B cell (primary cell): ENCODE measurements around the gene COTL1. TPM values are rescaled to one million over a fixed set of nuclear protein-coding genes. Genes with fewer than 3 reads are reported as not detected.

Experiments used
- ATAC-seq: fragments of 200-7000 bp; cut with Tn5 transposase; one replicate; pipeline ENCODE4 v1.10.0; 2021; ENCODE audit warnings: low read depth, mild to moderate bottlenecking, moderate number of reproducible peaks, moderate library complexity
- CTCF ChIA-PET: fragments of 350-600 bp; sonication (Branson Sonifier 250); formaldehyde crosslinking; loops from one replicate; lab custom pipeline; 2021; ENCODE audit warnings: antibody characterized with exemption, inconsistent platforms; lab: Charles Lee
- POLR2A ChIA-PET: fragments of 350-600 bp; sonication (Branson Sonifier 250); formaldehyde crosslinking; loops from one replicate; lab custom pipeline; 2021; ENCODE audit warnings: antibody characterized with exemption; lab: Charles Lee
- DNase-seq: peaks from one replicate; pipeline ENCODE4 v3.0.0; 2013
- H2AFZ ChIP-seq: 2 replicates; pipeline ENCODE4 v1.6.1; 2012; ENCODE audit warnings: mild to moderate bottlenecking, low read depth, low read length; ENCODE audit not compliant: insufficient read depth, poor library complexity, severe bottlenecking
- H3K27ac ChIP-seq, 2 donors: 1 replicate in 1 of 2; 2 replicates in 1 of 2; pipeline ENCODE4 v1.5.1; 2012 to 2013; ENCODE audit warnings: low read length in 2 of 2, mild to moderate bottlenecking in 2 of 2, moderate library complexity in 1 of 2
- H3K27me3 ChIP-seq, 4 experiments: fragments of 200-600 bp in 1 of 4; sonication (generic) in 1 of 4; replicated peaks in 1 of 4; 1 replicate in 2 of 4; 2 replicates in 2 of 4; pipeline versions ENCODE4 v1.6.1 to v1.7.0; 2013 to 2016; ENCODE audit warnings: low read length in 3 of 4, mild to moderate bottlenecking in 2 of 4, mixed read lengths in 1 of 4, moderate library complexity in 1 of 4; ENCODE audit not compliant: insufficient read depth in 4 of 4, control insufficient read depth in 3 of 4; ENCODE audit errors: control extremely low read depth in 1 of 4
- H3K36me3 ChIP-seq, 2 experiments: replicated peaks in 1 of 2; 1 replicate in 1 of 2; 2 replicates in 1 of 2; pipeline versions ENCODE4 v1.6.1 to v1.7.1; 2013; ENCODE audit warnings: low read length in 1 of 2; ENCODE audit not compliant: insufficient read depth in 2 of 2, control insufficient read depth in 1 of 2; ENCODE audit errors: control extremely low read depth in 1 of 2, extremely low read depth in 1 of 2
- H3K4me1 ChIP-seq, 2 donors: fragments of 200-600 bp in 1 of 2; sonication (generic) in 1 of 2; 1 replicate in 1 of 2; 2 replicates in 1 of 2; pipeline versions ENCODE4 v1.5.1 to v1.6.1; 2013 to 2017; ENCODE audit warnings: low read length in 2 of 2; ENCODE audit not compliant: control insufficient read depth in 2 of 2, insufficient read depth in 2 of 2
- H3K4me2 ChIP-seq: replicated peaks from 2 replicates; pipeline ENCODE3; 2012; ENCODE audit warnings: mild to moderate bottlenecking, low read depth, low read length; ENCODE audit not compliant: poor library complexity, severe bottlenecking
- H3K4me3 ChIP-seq, 5 experiments: fragments of 200-600 bp in 1 of 5; sonication (generic) in 1 of 5; 1 replicate in 3 of 5; 2 replicates in 2 of 5; pipeline versions ENCODE4 v1.5.1 to v1.7.0; 2011 to 2016; ENCODE audit warnings: low read length in 4 of 5, mild to moderate bottlenecking in 4 of 5, low read depth in 2 of 5, control low read depth in 1 of 5, moderate library complexity in 1 of 5; ENCODE audit not compliant: insufficient read depth in 1 of 5; ENCODE audit errors: control extremely low read depth in 1 of 5, extremely low read depth in 1 of 5
- H3K79me2 ChIP-seq: fragments of 200-600 bp; sonication (generic); one replicate; pipeline ENCODE4 v1.6.0; 2016; ENCODE audit warnings: low read length; ENCODE audit not compliant: control insufficient read depth, insufficient read depth
- H3K9ac ChIP-seq: fragments of 200-600 bp; sonication (generic); 2 replicates; pipeline ENCODE4 v1.6.1; 2017; ENCODE audit warnings: mild to moderate bottlenecking, low read length, moderate library complexity
- H3K9me3 ChIP-seq, 3 donors: one replicate each; pipeline versions ENCODE4 v1.6.1 to v1.7.1; 2013; ENCODE audit warnings: low read length in 2 of 3; ENCODE audit not compliant: control insufficient read depth in 2 of 3, insufficient read depth in 1 of 3; ENCODE audit errors: control extremely low read depth in 1 of 3
- H4K20me1 ChIP-seq: 2 replicates; pipeline ENCODE4 v1.6.0; 2012; ENCODE audit warnings: mild to moderate bottlenecking, low read length; ENCODE audit not compliant: insufficient read depth, control insufficient read depth, poor library complexity, severe bottlenecking
- H3K27ac Mint-ChIP-seq: one replicate; pipeline ENCODE4 v1.8.0; 2021; ENCODE audit warnings: mixed read lengths
- H3K27me3 Mint-ChIP-seq: one replicate; pipeline ENCODE4 v1.8.0; 2021; ENCODE audit warnings: mixed read lengths
- H3K4me1 Mint-ChIP-seq: one replicate; pipeline ENCODE4 v1.8.0; 2021; ENCODE audit warnings: mixed read lengths
- H3K4me3 Mint-ChIP-seq: one replicate; pipeline ENCODE4 v1.8.0; 2021; ENCODE audit warnings: mixed read lengths
- H3K9me3 Mint-ChIP-seq: one replicate; pipeline ENCODE4 v1.8.0; 2022; ENCODE audit warnings: mixed read lengths; ENCODE audit not compliant: insufficient read depth
- EZH2 ChIP-seq: IDR thresholded peaks from 2 replicates; pipeline ENCODE4 v1.6.1; 2012; ENCODE audit warnings: borderline replicate concordance, low read depth, mild to moderate bottlenecking, moderate library complexity, low read length; ENCODE audit not compliant: insufficient read depth, poor library complexity, severe bottlenecking
- WGBS: methylation state at CpG from one replicate; pipeline ENCODE4 v1.1.5; 2013; ENCODE audit warnings: missing lambda C conversion rate; ENCODE audit not compliant: insufficient coverage; 5-methylcytosine and 5-hydroxymethylcytosine counted together
- intact Hi-C: fragments of 100-400 bp; cut with micrococcal nuclease; formaldehyde crosslinking; loops from one replicate; pipeline ENCODE4 v1.10.0; 2022
- polyA plus RNA-seq: library from polyadenylated mRNA; depleted of rRNA; stranded (reverse); fragments of >200 nt; gene quantifications from 2 replicates; pipeline ENCODE4 v1.2.3, GENCODE V29; 2012
- total RNA-seq, 2 donors: library from RNA; stranded (reverse); fragments of 120-200 nt in 1 of 2; gene quantifications; 1 replicate in 1 of 2; 2 replicates in 1 of 2; pipeline versions ENCODE4 v1.2.3 to v1.2.4, GENCODE V29; 2013 to 2022
- TF ChIP-seq, protein P1 (sequence below): fragments of 200-600 bp; IDR thresholded peaks from one replicate; pipeline ENCODE4 v1.8.0; 2022; ENCODE audit warnings: antibody characterized with exemption, mild to moderate bottlenecking

COTL1 gene
- total and polyA plus RNA-seq, 2 donors (not counting 1 experiment from before 2014, with no cell fraction given) = 158 to 264 TPM

GRCh38 chr16:84535408-84535807 lies 82.5 kb downstream of the COTL1 start:
- CTCF ChIA-PET = no interaction called here
- Histone ChIP-seq H3K9ac (no peak overlapping the region), H3K4me2 (no peak overlapping the region), H4K20me1 (no peaks in the 10 kb centered on the region), H2AFZ (no peak overlapping the region), H3K9me3 (peaks cover 0 to 3% (median 0%) of the 10 kb centered on the region in 3 donors), H3K4me3 (no peak overlapping the region), H3K79me2 (no peaks in the 10 kb centered on the region), H3K27ac (no peak overlapping the region), H3K4me1 (peaks cover 3 to 9% of the 10 kb centered on the region in 2 donors), H3K27me3 (peaks cover 0 to 3% (median under 1%) of the 10 kb centered on the region in 4 experiments), H3K36me3 (no peaks in the 10 kb centered on the region)
- no peak overlapping the region for H3K4me3 Mint-ChIP-seq
- no peak overlapping the region for H3K27ac Mint-ChIP-seq
- peaks cover 14% of the 10 kb centered on the region for H3K4me1 Mint-ChIP-seq
- whole genome bisulfite sequencing = 82% methylated on average over 5 of the region's 6 CpGs
- ATAC-seq = no peak
- intact Hi-C loops = no loop called here
- POLR2A ChIA-PET = interaction anchor here (0.6 kb wide), 1 partner anchor 49 kb away, joined by 8 read pairs; no protein-coding TSS in a partner anchor
- no peak for DNase-seq
- no peaks in the 10 kb centered on the region for H3K9me3 Mint-ChIP-seq
- TF ChIP-seq, protein P1, sequence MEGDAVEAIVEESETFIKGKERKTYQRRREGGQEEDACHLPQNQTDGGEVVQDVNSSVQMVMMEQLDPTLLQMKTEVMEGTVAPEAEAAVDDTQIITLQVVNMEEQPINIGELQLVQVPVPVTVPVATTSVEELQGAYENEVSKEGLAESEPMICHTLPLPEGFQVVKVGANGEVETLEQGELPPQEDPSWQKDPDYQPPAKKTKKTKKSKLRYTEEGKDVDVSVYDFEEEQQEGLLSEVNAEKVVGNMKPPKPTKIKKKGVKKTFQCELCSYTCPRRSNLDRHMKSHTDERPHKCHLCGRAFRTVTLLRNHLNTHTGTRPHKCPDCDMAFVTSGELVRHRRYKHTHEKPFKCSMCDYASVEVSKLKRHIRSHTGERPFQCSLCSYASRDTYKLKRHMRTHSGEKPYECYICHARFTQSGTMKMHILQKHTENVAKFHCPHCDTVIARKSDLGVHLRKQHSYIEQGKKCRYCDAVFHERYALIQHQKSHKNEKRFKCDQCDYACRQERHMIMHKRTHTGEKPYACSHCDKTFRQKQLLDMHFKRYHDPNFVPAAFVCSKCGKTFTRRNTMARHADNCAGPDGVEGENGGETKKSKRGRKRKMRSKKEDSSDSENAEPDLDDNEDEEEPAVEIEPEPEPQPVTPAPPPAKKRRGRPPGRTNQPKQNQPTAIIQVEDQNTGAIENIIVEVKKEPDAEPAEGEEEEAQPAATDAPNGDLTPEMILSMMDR = no peak
- H3K27me3 Mint-ChIP-seq = peaks cover 8% of the 10 kb centered on the region

DNA sequence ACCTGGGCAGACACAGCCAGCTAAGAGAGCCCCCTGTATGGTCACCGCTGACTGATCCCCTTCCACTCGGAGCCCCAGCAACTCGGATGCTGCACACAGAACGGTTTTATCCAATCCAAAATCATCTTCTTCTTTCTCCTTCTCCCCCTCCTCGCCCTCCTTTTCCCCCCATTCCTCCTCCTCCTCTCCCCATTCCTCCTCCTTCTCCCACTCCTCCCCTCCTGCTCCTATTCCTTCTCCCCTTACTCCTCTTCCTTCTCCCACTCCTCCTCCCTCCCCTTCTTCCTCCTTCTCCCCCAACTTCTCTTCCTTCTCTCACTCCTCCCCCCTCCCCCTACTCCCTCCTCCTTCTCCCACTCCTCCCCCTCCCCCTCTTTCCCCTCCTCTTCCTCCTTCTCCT lies 83.1 kb downstream of the COTL1 start:
- WGBS = 87% methylated on average over 5 of the region's 5 CpGs
- no peak overlapping the region for H3K9ac ChIP-seq
- no peak overlapping the region for H3K4me3 ChIP-seq
- intact Hi-C loops = no loop called here
- no peaks in the 10 kb centered on the region for H4K20me1 ChIP-seq
- ATAC-seq = no peak
- TF ChIP-seq, protein P1 = no peak
- TF ChIP-seq EZH2 = no peak
- Mint-ChIP-seq H3K27me3 (peaks cover 8% of the 10 kb centered on the region), H3K4me3 (no peak overlapping the region), H3K4me1 (peaks cover 14% of the 10 kb centered on the region), H3K9me3 (no peaks in the 10 kb centered on the region), H3K27ac (no peak overlapping the region)
- DNase-seq = no peak
- no peaks in the 10 kb centered on the region for H3K36me3 ChIP-seq
- CTCF ChIA-PET = no interaction called here
- H3K4me1 ChIP-seq = peaks cover 3 to 9% of the 10 kb centered on the region in 2 donors
- no peak overlapping the region for H3K27ac ChIP-seq
- no peaks in the 10 kb centered on the region for H3K9me3 ChIP-seq
- no peak overlapping the region for H2AFZ ChIP-seq
- no peaks in the 10 kb centered on the region for H3K79me2 ChIP-seq
- POLR2A ChIA-PET = no interaction called here
- H3K4me2 ChIP-seq = no peak overlapping the region
- peaks cover 0 to 3% (median under 1%) of the 10 kb centered on the region in 4 experiments for H3K27me3 ChIP-seq
